Endodermal cell (in vitro differentiated cells): Measurements from ENCODE around the gene MVD. TPM values are rescaled to one million over a fixed set of nuclear protein-coding genes. Genes with fewer than 3 reads are reported as not detected.
A peak's percentile ranks its signal among the peaks of the same experiment; 100 is the strongest.

Experiments used
- DNase-seq: peaks from one replicate; pipeline ENCODE4 v3.0.0-alpha.2; 2017
- H3K27ac ChIP-seq: 2 replicates; pipeline ENCODE4 v1.5.1; 2013; ENCODE audit warnings: mild to moderate bottlenecking, low read depth, low read length, moderate library complexity
- H3K27me3 ChIP-seq: 2 replicates; pipeline ENCODE4 v1.6.1; 2013; ENCODE audit warnings: mild to moderate bottlenecking, low read length, moderate library complexity; ENCODE audit not compliant: insufficient read depth, control insufficient read depth, poor library complexity, severe bottlenecking
- H3K36me3 ChIP-seq: 2 replicates; pipeline ENCODE4 v1.7.0; 2013; ENCODE audit warnings: mild to moderate bottlenecking, low read length, moderate library complexity; ENCODE audit not compliant: control insufficient read depth, insufficient read depth
- H3K4me1 ChIP-seq: one replicate; pipeline ENCODE4 v1.7.0; 2013; ENCODE audit warnings: low read length; ENCODE audit not compliant: control insufficient read depth, insufficient read depth
- H3K4me3 ChIP-seq: 2 replicates; pipeline ENCODE4 v1.5.1; 2013; ENCODE audit warnings: mild to moderate bottlenecking, low read length, moderate library complexity
- H3K9ac ChIP-seq: 2 replicates; pipeline ENCODE4 v1.6.1; 2013; ENCODE audit warnings: mild to moderate bottlenecking, low read length, moderate library complexity; ENCODE audit not compliant: poor library complexity, severe bottlenecking; ENCODE audit errors: extremely low read depth
- H3K9me3 ChIP-seq: 2 replicates; pipeline ENCODE4 v1.6.1; 2013; ENCODE audit warnings: mild to moderate bottlenecking, low read length, moderate library complexity; ENCODE audit not compliant: control insufficient read depth
- H3K27ac Mint-ChIP-seq: 2 replicates; pipeline ENCODE4 v1.8.0; 2020; ENCODE audit warnings: mixed read lengths
- H3K27me3 Mint-ChIP-seq: 2 replicates; pipeline ENCODE4 v1.8.0; 2021; ENCODE audit warnings: mild to moderate bottlenecking, mixed read lengths; ENCODE audit not compliant: insufficient read depth
- H3K36me3 Mint-ChIP-seq: 2 replicates; pipeline ENCODE4 v1.8.0; 2020; ENCODE audit warnings: low read depth, mixed read lengths
- H3K4me1 Mint-ChIP-seq: 2 replicates; pipeline ENCODE4 v1.8.0; 2020; ENCODE audit warnings: mixed read lengths
- H3K4me3 Mint-ChIP-seq: 2 replicates; pipeline ENCODE4 v1.8.0; 2020; ENCODE audit warnings: mild to moderate bottlenecking, moderate library complexity, mixed read lengths
- H3K9me3 Mint-ChIP-seq: 2 replicates; pipeline ENCODE4 v1.8.0; 2020; ENCODE audit warnings: mild to moderate bottlenecking, mixed read lengths
- WGBS, 2 experiments: methylation state at CpG; one replicate each; pipeline versions ENCODE4 v1.1.5 to v1.1.7; 2013; ENCODE audit warnings: missing lambda C conversion rate in 2 of 2, mixed read lengths in 1 of 2; ENCODE audit not compliant: insufficient coverage in 1 of 2, insufficient read length in 1 of 2; 5-methylcytosine and 5-hydroxymethylcytosine counted together
- total RNA-seq, 2 donors: library from RNA; stranded (reverse); fragmentation: NEBNext Ultra II Directional in 1 of 2; extraction: Animal tissue kit (Norgen Biotek cat#: 25700) in 1 of 2; gene quantifications; 2 replicates in 1 of 2; 3 replicates in 1 of 2; pipeline ENCODE4 v1.2.1, GENCODE V29; 2021
- TF ChIP-seq, protein P1 (sequence below): fragments of 200-600 bp; sonication (generic); conservative IDR thresholded peaks from 2 replicates; pipeline ENCODE4 v1.5.0; 2021; ENCODE audit warnings: antibody characterized with exemption, mild to moderate bottlenecking

MVD gene
- total RNA-seq, 2 donors from 2014 or later = 79.8 to 81.4 TPM

- Histone ChIP-seq H3K9me3 (no peaks in the 10 kb centered on the region), H3K36me3 (peaks cover 3% of the 10 kb centered on the region), H3K4me3 (no peak overlapping the region), H3K4me1 (no peaks in the 10 kb centered on the region), H3K27me3 (no peaks in the 10 kb centered on the region), H3K9ac (no peak overlapping the region), H3K27ac (no peak overlapping the region)
- Mint-ChIP-seq H3K27ac (no peak overlapping the region), H3K9me3 (no peaks in the 10 kb centered on the region), H3K27me3 (no peaks in the 10 kb centered on the region), H3K4me1 (no peaks in the 10 kb centered on the region), H3K4me3 (no peak overlapping the region), H3K36me3 (peaks cover 10% of the 10 kb centered on the region)
- peak; percentile 71 for DNase-seq
- TF ChIP-seq, protein P1, sequence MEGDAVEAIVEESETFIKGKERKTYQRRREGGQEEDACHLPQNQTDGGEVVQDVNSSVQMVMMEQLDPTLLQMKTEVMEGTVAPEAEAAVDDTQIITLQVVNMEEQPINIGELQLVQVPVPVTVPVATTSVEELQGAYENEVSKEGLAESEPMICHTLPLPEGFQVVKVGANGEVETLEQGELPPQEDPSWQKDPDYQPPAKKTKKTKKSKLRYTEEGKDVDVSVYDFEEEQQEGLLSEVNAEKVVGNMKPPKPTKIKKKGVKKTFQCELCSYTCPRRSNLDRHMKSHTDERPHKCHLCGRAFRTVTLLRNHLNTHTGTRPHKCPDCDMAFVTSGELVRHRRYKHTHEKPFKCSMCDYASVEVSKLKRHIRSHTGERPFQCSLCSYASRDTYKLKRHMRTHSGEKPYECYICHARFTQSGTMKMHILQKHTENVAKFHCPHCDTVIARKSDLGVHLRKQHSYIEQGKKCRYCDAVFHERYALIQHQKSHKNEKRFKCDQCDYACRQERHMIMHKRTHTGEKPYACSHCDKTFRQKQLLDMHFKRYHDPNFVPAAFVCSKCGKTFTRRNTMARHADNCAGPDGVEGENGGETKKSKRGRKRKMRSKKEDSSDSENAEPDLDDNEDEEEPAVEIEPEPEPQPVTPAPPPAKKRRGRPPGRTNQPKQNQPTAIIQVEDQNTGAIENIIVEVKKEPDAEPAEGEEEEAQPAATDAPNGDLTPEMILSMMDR = no peak
- 83 to 89% methylated on average over 21 to 31 of the region's 32 CpGs for WGBS, 2 experiments
Measured at GRCh38 chr16:88678224-88678979, 15.5 kb upstream of the MVD start.

- H3K4me3 Mint-ChIP-seq = no peak overlapping the region
- no peaks in the 10 kb centered on the region for H3K4me1 ChIP-seq
- no peaks in the 10 kb centered on the region for H3K9me3 Mint-ChIP-seq
- no peak overlapping the region for H3K9ac ChIP-seq
- H3K36me3 ChIP-seq = peaks cover 3% of the 10 kb centered on the region
- no peak overlapping the region for H3K4me3 ChIP-seq
- no peak overlapping the region for H3K27ac ChIP-seq
- TF ChIP-seq, protein P1 = no peak
- H3K27ac Mint-ChIP-seq = no peak overlapping the region
- 83 to 95% methylated on average over 7 to 13 of the region's 13 CpGs for WGBS, 2 experiments
- H3K27me3 Mint-ChIP-seq = no peaks in the 10 kb centered on the region
- H3K9me3 ChIP-seq = no peaks in the 10 kb centered on the region
- peaks cover 10% of the 10 kb centered on the region for H3K36me3 Mint-ChIP-seq
- no peaks in the 10 kb centered on the region for H3K4me1 Mint-ChIP-seq
- H3K27me3 ChIP-seq = no peaks in the 10 kb centered on the region
- DNase-seq = no peak
Measured at GRCh38 chr16:88677721-88678120, 14.8 kb upstream of the MVD start.

GRCh38 chr16:88676502-88677242, 13.8 kb upstream of the MVD start:
- Histone ChIP-seq H3K27ac (no peak overlapping the region), H3K4me3 (no peak overlapping the region), H3K9ac (no peak overlapping the region), H3K36me3 (peaks cover 3% of the 10 kb centered on the region), H3K27me3 (no peaks in the 10 kb centered on the region), H3K4me1 (no peaks in the 10 kb centered on the region), H3K9me3 (no peaks in the 10 kb centered on the region)
- no peak overlapping the region for H3K27ac Mint-ChIP-seq
- H3K27me3 Mint-ChIP-seq = no peaks in the 10 kb centered on the region
- WGBS, 2 experiments = 94 to 96% methylated on average over 17 to 22 of the region's 22 CpGs
- TF ChIP-seq, protein P1 = no peak
- no peak overlapping the region for H3K4me3 Mint-ChIP-seq
- no peak for DNase-seq
- no peaks in the 10 kb centered on the region for H3K4me1 Mint-ChIP-seq
- H3K36me3 Mint-ChIP-seq = peaks cover 10% of the 10 kb centered on the region
- no peaks in the 10 kb centered on the region for H3K9me3 Mint-ChIP-seq
